Fibroblast of the aortic adventitia (primary cell): Measurements from ENCODE around the gene PLXNB2. TPM values are rescaled to one million over a fixed set of nuclear protein-coding genes. Genes with fewer than 3 reads are reported as not detected.

ENCODE experiments used
- DNase-seq: peaks from one replicate; pipeline ENCODE4 v3.0.0-alpha.2; 2010; ENCODE audit warnings: low read depth
- H3K4me3 ChIP-seq: 2 replicates; pipeline ENCODE4 v1.5.1; 2011; ENCODE audit warnings: low read depth, mild to moderate bottlenecking, control low read depth, low read length, moderate library complexity
- total RNA-seq: library from RNA; depleted of rRNA; stranded (reverse); fragments of >200 nt; gene quantifications from 2 replicates; pipeline ENCODE4 v1.2.3, GENCODE V29; 2012; ENCODE audit warnings: low replicate concordance
- TF ChIP-seq, protein P1 (sequence below): IDR thresholded peaks from 2 replicates; pipeline ENCODE4 v1.5.1; 2011; ENCODE audit warnings: mild to moderate bottlenecking, low read length, control low read depth, inconsistent platforms; ENCODE audit not compliant: insufficient read depth

Gene PLXNB2
- total RNA-seq, 1 donor, result 130 TPM

DNA sequence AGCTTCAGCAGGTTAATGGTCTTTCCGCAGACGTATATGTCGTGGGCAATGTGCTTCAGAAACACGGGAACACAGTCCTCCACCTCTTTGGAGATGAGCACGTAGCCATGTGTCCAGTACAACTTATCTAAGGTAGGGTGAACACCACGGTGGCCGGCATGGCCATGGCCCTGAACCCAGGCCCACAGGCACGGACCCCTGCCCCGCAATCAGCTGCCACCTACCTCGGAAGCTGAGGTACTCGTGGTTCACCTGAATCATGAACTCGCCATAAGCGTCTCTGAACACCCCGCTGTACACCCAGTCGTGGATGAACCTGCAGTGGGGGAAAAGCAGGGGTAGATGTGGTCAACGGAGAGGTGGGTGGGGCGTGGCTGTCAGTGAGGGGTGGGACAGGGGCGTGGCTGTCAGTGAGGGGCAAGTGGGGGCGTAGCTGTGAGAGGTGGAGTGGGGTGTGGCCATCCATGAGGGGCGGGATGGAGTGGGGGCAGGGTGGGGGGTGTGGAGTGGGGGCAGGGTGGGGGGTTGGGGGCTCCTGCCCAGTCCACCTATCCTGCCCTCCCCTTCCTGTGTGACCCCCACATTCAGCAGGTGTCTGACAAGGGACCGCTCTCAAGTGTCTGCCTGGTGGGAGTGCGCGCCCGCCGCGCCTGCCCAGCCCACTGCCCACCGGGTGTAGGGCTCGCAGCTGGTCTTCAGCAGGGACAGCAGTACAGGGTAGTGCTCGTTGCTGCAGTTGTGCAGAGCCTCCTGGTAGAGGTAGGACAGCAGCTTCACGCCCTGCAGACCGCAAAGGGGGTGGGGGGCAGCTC, 81.2 kb downstream of the PLXNB2 start:
- no peak for DNase-seq
- H3K4me3 ChIP-seq, result no peak overlapping the region
- TF ChIP-seq, protein P1, sequence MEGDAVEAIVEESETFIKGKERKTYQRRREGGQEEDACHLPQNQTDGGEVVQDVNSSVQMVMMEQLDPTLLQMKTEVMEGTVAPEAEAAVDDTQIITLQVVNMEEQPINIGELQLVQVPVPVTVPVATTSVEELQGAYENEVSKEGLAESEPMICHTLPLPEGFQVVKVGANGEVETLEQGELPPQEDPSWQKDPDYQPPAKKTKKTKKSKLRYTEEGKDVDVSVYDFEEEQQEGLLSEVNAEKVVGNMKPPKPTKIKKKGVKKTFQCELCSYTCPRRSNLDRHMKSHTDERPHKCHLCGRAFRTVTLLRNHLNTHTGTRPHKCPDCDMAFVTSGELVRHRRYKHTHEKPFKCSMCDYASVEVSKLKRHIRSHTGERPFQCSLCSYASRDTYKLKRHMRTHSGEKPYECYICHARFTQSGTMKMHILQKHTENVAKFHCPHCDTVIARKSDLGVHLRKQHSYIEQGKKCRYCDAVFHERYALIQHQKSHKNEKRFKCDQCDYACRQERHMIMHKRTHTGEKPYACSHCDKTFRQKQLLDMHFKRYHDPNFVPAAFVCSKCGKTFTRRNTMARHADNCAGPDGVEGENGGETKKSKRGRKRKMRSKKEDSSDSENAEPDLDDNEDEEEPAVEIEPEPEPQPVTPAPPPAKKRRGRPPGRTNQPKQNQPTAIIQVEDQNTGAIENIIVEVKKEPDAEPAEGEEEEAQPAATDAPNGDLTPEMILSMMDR, result no peak

DNA sequence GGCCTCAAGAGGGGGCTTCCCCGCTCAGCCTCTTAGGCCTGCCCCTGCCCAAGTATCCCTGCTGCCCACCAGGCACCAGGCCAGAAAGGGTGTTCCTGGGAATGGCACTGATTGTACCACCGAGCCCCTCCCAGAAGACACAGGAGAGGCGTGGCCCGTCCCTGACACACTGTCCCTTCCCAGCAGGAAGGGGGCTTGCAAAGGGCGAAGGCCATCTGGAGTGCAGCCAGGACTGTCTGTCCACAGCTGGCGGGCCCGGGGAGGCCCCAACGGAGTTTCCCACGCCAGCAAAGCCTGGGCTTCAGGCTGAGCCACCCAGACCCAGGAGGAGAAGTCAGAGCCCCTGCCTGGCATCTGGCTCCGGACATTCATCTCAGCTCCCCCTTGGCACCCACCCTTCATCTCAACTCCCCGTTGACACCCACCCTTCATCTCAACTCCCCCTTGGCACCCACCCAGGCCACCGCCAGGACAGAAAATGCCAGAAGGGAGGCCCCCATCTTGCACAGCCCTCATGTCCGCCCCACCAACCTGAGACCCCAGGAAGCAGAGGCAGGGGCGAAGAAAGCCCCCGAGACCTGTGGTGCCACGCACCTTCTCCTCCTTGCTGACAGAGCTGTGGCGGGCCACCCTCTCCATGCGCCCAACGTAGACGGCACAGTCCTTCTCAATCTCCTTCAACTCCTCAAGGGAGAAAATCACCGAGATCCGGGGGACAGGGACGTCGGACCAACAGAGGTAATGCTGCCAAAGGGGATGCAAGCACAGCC, 82.1 kb downstream of the PLXNB2 start:
- DNase-seq, result no peak
- no peak overlapping the region for H3K4me3 ChIP-seq
- TF ChIP-seq, protein P1, result no peak

Other genes starting within 250 kb of the PLXNB2 start
- not detected in 2 replicates for gene TTLL8, start 249.3 kb downstream of the PLXNB2 start, total RNA-seq
- 0.09 TPM in 1 of 2 replicates, not detected in the other for gene MLC1, start 222.2 kb downstream of the PLXNB2 start, total RNA-seq
- 5.1 and 12.0 TPM in 2 replicates for gene MOV10L1, start 217.6 kb downstream of the PLXNB2 start, total RNA-seq
- gene PANX2, start 136.9 kb downstream of the PLXNB2 start, total RNA-seq, result 0.90 TPM in 2 replicates
- gene TRABD, start 121.7 kb downstream of the PLXNB2 start, total RNA-seq, result 15.5 and 16.8 TPM in 2 replicates
- 15.5 and 17.3 TPM in 2 replicates for gene SELENOO, start 106.6 kb downstream of the PLXNB2 start, total RNA-seq
- 23.6 and 39.7 TPM in 2 replicates for gene TUBGCP6, start 62.6 kb downstream of the PLXNB2 start, total RNA-seq
- gene HDAC10, start 56.4 kb downstream of the PLXNB2 start, total RNA-seq, result 15.4 and 26.7 TPM in 2 replicates
- 28.0 and 35.5 TPM in 2 replicates for gene MAPK12, start 46.0 kb downstream of the PLXNB2 start, total RNA-seq
- gene MAPK11, start 37.3 kb downstream of the PLXNB2 start, total RNA-seq, result 3.0 and 5.8 TPM in 2 replicates
- 2.8 and 4.3 TPM in 2 replicates for gene DENND6B, start 19.4 kb upstream of the PLXNB2 start, total RNA-seq
- gene PPP6R2, start 35.7 kb upstream of the PLXNB2 start, total RNA-seq, result 38.5 and 62.6 TPM in 2 replicates
- gene SBF1, start 167.4 kb upstream of the PLXNB2 start, total RNA-seq, result 70.9 and 76.1 TPM in 2 replicates
- gene ADM2, start 173.9 kb upstream of the PLXNB2 start, total RNA-seq, result 2.5 and 8.0 TPM in 2 replicates
- gene MIOX, start 179.2 kb upstream of the PLXNB2 start, total RNA-seq, result not detected in 2 replicates
- 21.4 and 50.6 TPM in 2 replicates for gene LMF2, start 200.1 kb upstream of the PLXNB2 start, total RNA-seq
- gene NCAPH2, start 200.6 kb upstream of the PLXNB2 start, total RNA-seq, result 30.9 and 49.1 TPM in 2 replicates
- 0.49 and 3.4 TPM in 2 replicates for gene SCO2, start 218.0 kb upstream of the PLXNB2 start, total RNA-seq
- gene TYMP, start 222.4 kb upstream of the PLXNB2 start, total RNA-seq, result 22.7 and 23.7 TPM in 2 replicates
- 1.1 and 2.4 TPM in 2 replicates for gene KLHDC7B, start 238.3 kb upstream of the PLXNB2 start, total RNA-seq